K562 (cell line): ENCODE measurements around the gene MRPL3. TPM values are rescaled to one million over a fixed set of nuclear protein-coding genes. Genes with fewer than 3 reads are reported as not detected.

Experiments
- ATF3 ChIP-seq, 2 experiments: fragments of 450-650 bp in 1 of 2; sonication (generic) in 1 of 2; formaldehyde crosslinking in 1 of 2; IDR thresholded peaks in 1 of 2; conservative IDR thresholded peaks in 1 of 2; 2 replicates each; pipeline versions ENCODE4 v1.6.1 to v1.8.1; 2016 to 2023; ENCODE audit warnings: mild to moderate bottlenecking in 2 of 2, moderate library complexity in 2 of 2, inconsistent platforms in 1 of 2, missing genetic modification reagents in 1 of 2
- CEBPB ChIP-seq: fragments of 450-650 bp; IDR thresholded peaks from 2 replicates; pipeline ENCODE4 v1.6.1; 2016; ENCODE audit warnings: missing genetic modification characterization, missing compliant biosample characterization
- GTF2B ChIP-seq: IDR thresholded peaks from 2 replicates; pipeline ENCODE4 v1.6.1; 2011; ENCODE audit not compliant: insufficient read length; ENCODE audit errors: extremely low read depth
- HCFC1 ChIP-seq: IDR thresholded peaks from 2 replicates; pipeline ENCODE4 v1.6.1; 2012; ENCODE audit warnings: low read depth, low read length, improper control_type of control experiment
- HDAC2 ChIP-seq: fragments of 450-650 bp; IDR thresholded peaks from 2 replicates; pipeline ENCODE4 v1.6.1; 2016; ENCODE audit warnings: mild to moderate bottlenecking
- HDAC3 ChIP-seq: fragments of 450-650 bp; IDR thresholded peaks from 2 replicates; pipeline ENCODE4 v1.6.1; 2018; ENCODE audit warnings: borderline replicate concordance, mild to moderate bottlenecking, moderate library complexity; ENCODE audit not compliant: partially characterized antibody
- HLTF ChIP-seq: fragments of 450-650 bp; IDR thresholded peaks from 2 replicates; pipeline ENCODE4 v1.6.1; 2016
- HNRNPK ChIP-seq: fragments of 200-400 bp; formaldehyde crosslinking; IDR thresholded peaks from one replicate; pipeline ENCODE4 v1.6.1; 2018; ENCODE audit warnings: mild to moderate bottlenecking, low read depth, low read length; ENCODE audit not compliant: poor library complexity, severe bottlenecking
- IRF2 ChIP-seq: sonication (generic); formaldehyde crosslinking; IDR thresholded peaks from 2 replicates; pipeline ENCODE4 v1.8.1; 2022; ENCODE audit warnings: mild to moderate bottlenecking, missing genetic modification reagents
- PPARD ChIP-seq: fragments of 250-450 bp; sonication (Bioruptor Pico); IDR thresholded peaks from 2 replicates; pipeline ENCODE4 v1.8.0; 2022; ENCODE audit warnings: inconsistent platforms, mild to moderate bottlenecking, moderate library complexity
- PTRF ChIP-seq: fragments of 450-650 bp; IDR thresholded peaks from 2 replicates; pipeline ENCODE4 v1.6.1; 2016; ENCODE audit warnings: mild to moderate bottlenecking, missing genetic modification characterization, missing compliant biosample characterization
- STAT5A ChIP-seq: IDR thresholded peaks from 2 replicates; pipeline ENCODE4 v1.6.1; 2012; ENCODE audit warnings: low read length, inconsistent platforms, borderline replicate concordance
- ZNF224 ChIP-seq: sonication (generic); formaldehyde crosslinking; IDR thresholded peaks from 2 replicates; pipeline ENCODE4 v1.8.0; 2022; ENCODE audit warnings: mild to moderate bottlenecking, missing genetic modification reagents
- ZNF316 ChIP-seq: fragments of 450-650 bp; IDR thresholded peaks from 2 replicates; pipeline ENCODE4 v1.6.1; 2016
- ZNF518B ChIP-seq: fragments of 250-450 bp; sonication (Bioruptor Pico); IDR thresholded peaks from 2 replicates; pipeline ENCODE4 v1.5.0; 2021; ENCODE audit warnings: mild to moderate bottlenecking, moderate library complexity
- ZNF589 ChIP-seq: fragments of 200-800 bp; sonication (Bioruptor generic); IDR thresholded peaks from 2 replicates; pipeline ENCODE4 v1.6.1; 2016; ENCODE audit warnings: low read depth, missing genetic modification characterization, missing compliant biosample characterization
- polyA plus RNA-seq, 8 experiments: library from polyadenylated mRNA; depleted of rRNA in 4 of 8; stranded (reverse) in 5 of 8; unstranded in 3 of 8; fragments of >200 nt; fragmentation: Nextera tagmentation in 2 of 8; fragmentation: Illumina TruSeq in 1 of 8; extraction: Ambion mirVana in 2 of 8; extraction: Trizol in 1 of 8; gene quantifications; 2 replicates each; pipeline versions ENCODE4 v1.2.1 to v1.2.3, GENCODE V29; 2011 to 2014; ENCODE audit warnings: inconsistent platforms in 1 of 8, missing spikeins in 1 of 8
- total RNA-seq, 7 experiments: library from RNA; depleted of rRNA in 6 of 7; stranded (reverse); fragments of >200 nt in 6 of 7; fragmentation: Illumina TruSeq in 2 of 7; extraction: Trizol in 2 of 7; gene quantifications; 2 replicates each; pipeline versions ENCODE4 v1.2.1 to v1.2.3, GENCODE V29; 2011 to 2021; ENCODE audit warnings: low replicate concordance in 1 of 7
- TF ChIP-seq, protein P1 (sequence below): fragments of 450-650 bp; formaldehyde crosslinking; IDR thresholded peaks from 2 replicates; pipeline ENCODE4 v1.4.0; 2020; ENCODE audit warnings: mild to moderate bottlenecking, moderate library complexity
- TF ChIP-seq, protein P2 (sequence below): fragments of 150-350 bp; conservative IDR thresholded peaks from 2 replicates; pipeline ENCODE4 v1.6.1; 2014; ENCODE audit warnings: low read length

MRPL3 gene
- total and polyA plus RNA-seq, 9 of the 15 experiments (the other 6 are each of a cell fraction or from before 2014, with no cell fraction given) = 81.7 to 340 (median 190) TPM

DNA sequence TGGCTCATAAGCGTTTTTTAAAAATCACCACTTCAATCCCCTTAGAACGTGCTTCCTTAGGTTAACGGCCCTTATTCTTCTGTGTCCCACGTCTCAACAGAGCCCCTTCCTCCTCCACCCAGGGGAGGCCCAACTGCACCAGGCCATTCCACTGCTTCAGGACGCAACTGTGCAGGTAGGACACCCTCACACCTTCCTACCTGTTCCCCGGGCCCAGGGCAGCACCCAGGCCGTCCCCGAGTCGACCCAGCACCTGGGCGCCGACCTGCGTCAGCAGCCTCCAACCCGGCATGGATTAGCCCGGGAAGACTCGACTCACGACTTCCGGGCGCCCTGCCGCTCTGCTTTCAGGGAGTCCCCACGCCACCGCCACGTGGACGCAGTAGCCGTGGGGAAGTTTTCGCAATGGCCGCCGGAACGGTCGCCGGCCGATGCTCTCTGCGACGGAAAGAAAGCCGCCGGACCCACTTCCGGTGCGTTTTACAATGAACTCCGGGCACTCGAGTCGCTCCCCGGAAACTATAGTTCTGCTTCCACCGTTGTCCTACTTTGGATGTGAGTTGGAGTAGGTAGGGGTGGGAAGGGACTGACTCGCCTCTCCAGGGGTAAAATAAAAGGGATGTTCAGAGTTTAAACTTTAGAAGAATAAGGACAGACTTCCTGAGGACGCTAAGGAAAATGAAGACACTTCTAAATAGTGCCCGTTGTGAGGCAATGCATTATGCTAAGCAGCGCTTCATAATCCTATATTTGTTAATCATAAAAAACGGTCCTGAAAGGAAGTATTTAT is at the start of gene MRPL3 (continued):
- TF ChIP-seq ATF3 (IDR thresholded peaks at IDR 0.05) = no peak
- no peak for TF ChIP-seq ATF3 (CRISPR knock-in tag; conservative IDR thresholded peaks at IDR 0.05)
- TF ChIP-seq HCFC1 = peak; percentile 86
- no peak for TF ChIP-seq HLTF
- 0 out of 2 replicates have a peak, but pooled peaks have one; percentile 54 for TF ChIP-seq ZNF589 (CRISPR knock-in tag)
- TF ChIP-seq ZNF224 (CRISPR knock-in tag) = no peak
- TF ChIP-seq, protein P1, sequence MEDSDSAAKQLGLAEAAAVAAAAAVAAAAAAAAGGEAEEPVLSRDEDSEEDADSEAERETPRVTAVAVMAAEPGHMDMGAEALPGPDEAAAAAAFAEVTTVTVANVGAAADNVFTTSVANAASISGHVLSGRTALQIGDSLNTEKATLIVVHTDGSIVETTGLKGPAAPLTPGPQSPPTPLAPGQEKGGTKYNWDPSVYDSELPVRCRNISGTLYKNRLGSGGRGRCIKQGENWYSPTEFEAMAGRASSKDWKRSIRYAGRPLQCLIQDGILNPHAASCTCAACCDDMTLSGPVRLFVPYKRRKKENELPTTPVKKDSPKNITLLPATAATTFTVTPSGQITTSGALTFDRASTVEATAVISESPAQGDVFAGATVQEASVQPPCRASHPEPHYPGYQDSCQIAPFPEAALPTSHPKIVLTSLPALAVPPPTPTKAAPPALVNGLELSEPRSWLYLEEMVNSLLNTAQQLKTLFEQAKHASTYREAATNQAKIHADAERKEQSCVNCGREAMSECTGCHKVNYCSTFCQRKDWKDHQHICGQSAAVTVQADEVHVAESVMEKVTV (CRISPR knock-in tag) = no peak
- no peak for TF ChIP-seq HNRNPK
- TF ChIP-seq GTF2B = no peak
- no peak for TF ChIP-seq IRF2
- TF ChIP-seq ZNF518B (CRISPR knock-in tag) = no peak
- no peak for TF ChIP-seq PPARD (CRISPR knock-in tag)
- TF ChIP-seq CEBPB = peak; percentile 71
- TF ChIP-seq HDAC3 = no peak
- TF ChIP-seq STAT5A = peak; percentile 14; the same call in 1 of the 2 replicates
- no peak for TF ChIP-seq ZNF316
- TF ChIP-seq, protein P2, sequence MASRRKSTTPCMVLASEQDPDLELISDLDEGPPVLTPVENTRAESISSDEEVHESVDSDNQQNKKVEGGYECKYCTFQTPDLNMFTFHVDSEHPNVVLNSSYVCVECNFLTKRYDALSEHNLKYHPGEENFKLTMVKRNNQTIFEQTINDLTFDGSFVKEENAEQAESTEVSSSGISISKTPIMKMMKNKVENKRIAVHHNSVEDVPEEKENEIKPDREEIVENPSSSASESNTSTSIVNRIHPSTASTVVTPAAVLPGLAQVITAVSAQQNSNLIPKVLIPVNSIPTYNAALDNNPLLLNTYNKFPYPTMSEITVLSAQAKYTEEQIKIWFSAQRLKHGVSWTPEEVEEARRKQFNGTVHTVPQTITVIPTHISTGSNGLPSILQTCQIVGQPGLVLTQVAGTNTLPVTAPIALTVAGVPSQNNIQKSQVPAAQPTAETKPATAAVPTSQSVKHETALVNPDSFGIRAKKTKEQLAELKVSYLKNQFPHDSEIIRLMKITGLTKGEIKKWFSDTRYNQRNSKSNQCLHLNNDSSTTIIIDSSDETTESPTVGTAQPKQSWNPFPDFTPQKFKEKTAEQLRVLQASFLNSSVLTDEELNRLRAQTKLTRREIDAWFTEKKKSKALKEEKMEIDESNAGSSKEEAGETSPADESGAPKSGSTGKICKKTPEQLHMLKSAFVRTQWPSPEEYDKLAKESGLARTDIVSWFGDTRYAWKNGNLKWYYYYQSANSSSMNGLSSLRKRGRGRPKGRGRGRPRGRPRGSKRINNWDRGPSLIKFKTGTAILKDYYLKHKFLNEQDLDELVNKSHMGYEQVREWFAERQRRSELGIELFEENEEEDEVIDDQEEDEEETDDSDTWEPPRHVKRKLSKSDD = no peak
- no peak for TF ChIP-seq PTRF (tag)
- peak; percentile 24; the same call in 1 of the 2 replicates for TF ChIP-seq HDAC2
